DOHH2 (cell line): Measurements from ENCODE around the gene GALR3.

Experiments used
- CTCF ChIP-seq: fragments of 200-600 bp; sonication (generic); IDR thresholded peaks from one replicate; pipeline ENCODE4 v1.5.1; 2014; ENCODE audit warnings: antibody characterized with exemption, mild to moderate bottlenecking, low read depth, low read length; ENCODE audit not compliant: poor library complexity, severe bottlenecking
- EZH2phosphoT487 ChIP-seq: fragments of 200-600 bp; sonication (generic); IDR thresholded peaks from 2 replicates; pipeline ENCODE4 v1.6.1; 2017; ENCODE audit warnings: borderline replicate concordance, mild to moderate bottlenecking, antibody characterized with exemption, low read length, moderate library complexity, mixed read lengths

- TF ChIP-seq CTCF (no peak), EZH2phosphoT487 (no peak)
These were observed 40.6 kb upstream of the GALR3 start for GRCh38 chr22:37782340-37783168.
